GM18858 (cell line): ENCODE data around the gene UBE2Q1.
"Not testable (repeated sequence)": the region's sequence is repeated elsewhere in the genome, so short reads cannot be mapped to it uniquely, and the experiment has no call there.

Experiments
- ATAC-seq: cut with Tn5 transposase; IDR thresholded peaks from one replicate; pipeline ENCODE4 v1.9.1; 2021; ENCODE audit not compliant: unreplicated experiment

Gene UBE2Q1

GRCh38 chr1:154551474-154551873 lies 7.0 kb downstream of the UBE2Q1 start:
- no peak for ATAC-seq

DNA sequence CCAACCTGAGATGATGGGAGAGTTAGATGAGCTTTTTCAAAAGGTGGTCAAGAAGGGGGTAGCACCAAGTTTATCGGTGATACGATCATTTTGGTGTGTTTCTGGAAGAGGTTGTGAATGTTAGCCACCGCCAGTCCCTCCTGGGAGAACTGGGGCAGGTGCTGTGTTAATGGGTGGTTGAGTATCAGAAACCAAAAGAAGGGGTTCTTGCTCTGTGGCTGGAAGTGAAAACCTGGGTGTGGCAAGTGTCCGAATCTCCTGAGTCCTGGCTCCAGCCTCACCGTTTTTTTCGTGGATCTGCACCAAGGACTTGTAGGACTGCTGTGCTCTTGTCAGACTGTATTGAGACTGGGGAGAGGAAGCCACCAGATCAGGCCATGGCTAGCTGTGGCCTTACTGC lies 7.8 kb downstream of the UBE2Q1 start:
- ATAC-seq: no peak

DNA sequence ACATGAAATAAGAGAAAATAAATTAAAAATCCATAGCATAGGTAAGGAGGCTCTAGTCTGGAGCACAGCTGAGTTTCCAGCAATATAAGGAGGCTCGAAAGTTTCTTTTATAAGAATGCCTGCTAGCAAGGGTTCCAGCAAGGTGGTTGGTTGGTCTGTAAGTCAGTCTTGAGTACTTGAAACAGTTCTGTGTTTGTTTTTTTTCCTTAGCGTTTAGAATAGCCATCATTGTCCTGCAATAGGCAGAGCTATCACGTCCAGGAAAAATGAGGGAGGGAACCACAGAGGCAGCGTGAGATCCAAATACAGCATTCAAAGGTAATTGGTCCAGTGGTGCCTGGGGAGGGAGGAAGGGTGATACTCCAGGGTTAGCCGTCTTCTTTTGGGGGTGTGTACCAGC lies 8.4 kb downstream of the UBE2Q1 start:
- no peak for ATAC-seq

DNA sequence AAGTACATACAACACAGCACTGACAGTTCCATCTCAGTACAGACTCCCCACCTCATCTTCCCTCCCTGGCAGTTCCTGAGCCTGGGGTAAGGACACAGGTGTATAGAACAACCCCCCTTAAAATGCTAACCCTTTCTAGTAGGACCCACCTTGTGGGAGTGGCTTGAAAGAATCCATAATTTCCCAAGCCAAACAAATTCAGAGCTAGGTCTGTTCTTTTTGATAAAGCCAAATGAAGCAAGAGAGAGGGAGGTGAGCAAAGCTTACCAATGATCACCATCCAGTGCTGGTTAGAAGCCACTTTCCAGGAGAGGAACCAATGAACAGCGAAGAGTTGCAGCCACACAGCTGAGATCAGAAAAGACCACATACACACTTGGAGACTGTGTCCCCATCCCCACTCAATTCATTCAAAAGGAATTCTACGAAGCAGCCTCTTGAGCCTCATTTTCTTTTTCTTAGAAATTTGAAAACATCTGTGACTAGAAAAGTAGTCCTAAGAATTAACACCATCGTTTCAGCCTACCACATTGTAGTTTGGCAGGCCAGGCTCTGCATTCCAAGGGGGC lies 9.2 kb downstream of the UBE2Q1 start:
- ATAC-seq: no peak

GRCh38 chr1:154548028-154548427 lies 10.4 kb downstream of the UBE2Q1 start:
- ATAC-seq: no peak

GRCh38 chr1:154547105-154547732 lies 11.2 kb downstream of the UBE2Q1 start:
- ATAC-seq: no peak

DNA sequence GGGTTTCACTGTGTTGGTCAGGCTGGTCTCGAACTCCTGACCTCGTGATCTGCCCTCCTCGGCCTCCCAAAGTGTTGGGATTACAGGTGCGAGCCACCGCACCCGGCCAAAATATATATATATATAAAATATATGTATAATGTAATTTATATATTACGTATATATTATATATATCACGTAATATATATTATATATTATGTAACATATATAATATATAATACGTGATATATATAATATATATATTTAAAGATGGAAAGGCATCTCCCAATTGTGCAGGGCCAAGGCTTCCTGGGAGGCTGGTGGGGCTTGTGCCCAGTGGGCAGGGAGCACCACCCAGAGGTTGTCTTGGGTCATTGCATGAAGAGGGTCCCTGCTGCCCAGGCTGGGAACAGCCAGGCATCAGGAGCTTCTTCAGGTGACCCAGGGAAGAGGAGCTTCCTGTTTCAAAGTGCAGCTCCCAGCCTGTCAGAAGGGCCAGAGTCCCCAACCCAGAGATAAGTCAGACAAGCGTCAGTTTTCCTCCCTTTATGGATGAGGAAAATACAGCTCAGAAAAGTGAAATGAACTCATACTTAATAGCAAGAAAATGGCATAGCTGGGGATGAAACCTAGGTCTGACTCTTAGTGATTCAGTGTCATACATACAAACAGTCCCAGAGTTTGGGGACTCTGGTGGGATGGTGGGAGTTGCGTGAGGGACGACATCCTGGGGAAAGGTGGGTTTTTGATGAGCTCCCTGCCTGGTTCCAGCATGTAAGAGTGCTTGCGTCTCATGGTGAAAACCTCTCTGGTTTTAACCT lies 12.0 kb downstream of the UBE2Q1 start:
- ATAC-seq: no peak

- ATAC-seq: no peak
Observed at GRCh38 chr1:154541231-154541630, 17.2 kb downstream of the UBE2Q1 start.

GRCh38 chr1:154539486-154540483 lies 18.7 kb downstream of the UBE2Q1 start:
- no peak for ATAC-seq

- no peak for ATAC-seq
Observed at GRCh38 chr1:154536570-154536969, 21.9 kb downstream of the UBE2Q1 start.

- ATAC-seq: no peak
Observed at GRCh38 chr1:154533952-154534844, 24.3 kb downstream of the UBE2Q1 start.

- not testable (repeated sequence) for ATAC-seq
Observed at GRCh38 chr1:154531950-154532349, 26.5 kb downstream of the UBE2Q1 start.

DNA sequence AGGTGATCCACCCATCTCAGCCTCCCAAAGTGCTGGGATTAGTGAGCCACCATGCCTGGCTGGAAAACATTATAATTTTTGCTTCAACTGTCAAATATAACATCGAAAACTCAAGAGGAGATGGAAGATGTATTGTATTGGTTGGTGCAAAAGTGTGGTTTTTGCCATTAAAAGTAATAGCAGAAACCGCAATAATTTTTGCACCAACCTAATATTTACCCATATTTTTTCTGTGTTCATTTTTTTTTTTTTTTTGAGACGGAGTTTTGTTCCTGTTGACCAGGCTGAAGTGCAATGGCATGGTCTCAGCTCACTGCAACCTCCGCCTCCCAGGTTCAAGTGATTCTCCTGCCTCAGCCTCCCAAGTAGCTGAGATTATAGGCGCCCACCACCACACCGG lies 29.2 kb downstream of the UBE2Q1 start:
- ATAC-seq: no peak

DNA sequence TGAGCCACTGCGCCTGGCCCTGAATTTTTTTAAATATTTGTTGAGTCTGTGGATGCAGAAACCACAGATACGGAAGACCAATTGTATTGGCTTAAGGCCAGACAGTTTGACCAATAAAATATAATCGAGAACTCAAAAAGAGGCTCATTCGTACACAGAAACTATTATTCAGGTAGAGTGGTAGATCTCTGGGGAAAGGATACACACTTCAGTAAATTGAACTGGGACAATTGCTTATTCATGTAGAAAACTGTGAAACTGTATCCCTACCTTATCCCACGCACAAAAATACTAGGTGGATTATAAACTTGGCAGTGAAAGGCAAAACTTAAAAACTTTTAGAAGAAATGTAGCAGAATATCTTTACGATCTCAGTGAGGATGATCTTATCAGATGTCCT lies 31.3 kb downstream of the UBE2Q1 start:
- ATAC-seq: no peak

- ATAC-seq: no peak
Observed at GRCh38 chr1:154524881-154525280, 33.6 kb downstream of the UBE2Q1 start.

- ATAC-seq: no peak
Observed at GRCh38 chr1:154521695-154522094, 36.8 kb downstream of the UBE2Q1 start.

GRCh38 chr1:154520333-154520732 lies 38.1 kb downstream of the UBE2Q1 start:
- no peak for ATAC-seq

DNA sequence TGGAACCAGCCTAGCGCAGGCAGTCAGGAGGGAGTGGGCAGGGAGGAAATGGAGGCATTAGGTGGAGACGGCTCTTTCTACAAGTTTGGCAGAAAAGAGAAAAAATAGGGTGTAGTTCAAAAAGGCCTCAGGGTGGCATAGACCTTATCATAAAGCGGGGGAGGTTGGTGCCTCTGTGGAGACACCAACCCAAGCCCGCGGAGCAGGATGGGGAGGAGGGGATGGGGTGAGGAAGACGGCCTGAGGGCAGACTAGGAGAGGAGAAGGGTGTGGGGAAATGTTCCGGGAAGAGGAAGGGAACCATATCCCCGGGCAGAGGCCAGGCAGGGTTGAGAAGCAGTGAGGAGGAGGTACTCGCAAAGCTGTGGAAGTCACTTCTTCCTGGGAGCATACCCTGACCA lies 38.9 kb downstream of the UBE2Q1 start:
- ATAC-seq: no peak

DNA sequence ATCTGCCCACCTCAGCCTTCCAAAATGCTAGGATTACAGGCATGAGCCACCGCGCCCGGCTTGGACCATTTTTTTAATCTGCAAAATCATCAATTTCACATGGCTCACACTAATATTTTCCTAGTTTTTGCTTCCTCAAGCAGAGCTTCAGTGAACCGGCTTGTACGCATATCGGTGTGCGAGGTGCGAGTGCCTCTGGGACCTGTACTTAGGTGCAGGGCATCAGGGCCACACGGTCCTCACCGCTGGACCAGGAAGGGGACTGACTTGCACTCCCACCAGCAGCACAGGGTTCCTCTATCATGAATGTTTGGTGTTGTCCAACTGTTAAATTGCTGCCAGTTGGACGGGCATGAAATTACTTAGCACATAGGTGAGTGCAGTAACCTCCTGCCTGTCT lies 40.8 kb downstream of the UBE2Q1 start:
- no peak for ATAC-seq

- ATAC-seq: no peak
Observed at GRCh38 chr1:154514066-154514553, 44.4 kb downstream of the UBE2Q1 start.
